GM23338 (cell line): ENCODE data around the gene ATXN7L1.

Experiments
- CREB1 ChIP-seq: fragments of 250-450 bp; sonication (Bioruptor Pico); IDR thresholded peaks from 2 replicates; pipeline ENCODE4 v1.5.0; 2020; ENCODE audit warnings: low read depth, mild to moderate bottlenecking, moderate library complexity
- EZH2 ChIP-seq: fragments of 200-600 bp; sonication (generic); IDR thresholded peaks from one replicate; pipeline ENCODE4 v1.8.0; 2017; ENCODE audit warnings: antibody characterized with exemption, mild to moderate bottlenecking, low read depth; ENCODE audit not compliant: unreplicated experiment
- EZH2phosphoT487 ChIP-seq: fragments of 200-600 bp; sonication (generic); IDR thresholded peaks from one replicate; pipeline ENCODE4 v1.8.1; 2018; ENCODE audit warnings: antibody characterized with exemption; ENCODE audit not compliant: unreplicated experiment
- JUNB ChIP-seq: IDR thresholded peaks from one replicate; pipeline ENCODE4 v1.6.1; 2016; ENCODE audit warnings: antibody characterized with exemption; ENCODE audit not compliant: unreplicated experiment
- NANOG ChIP-seq: IDR thresholded peaks from 2 replicates; pipeline ENCODE4 v1.6.1; 2016; ENCODE audit warnings: antibody characterized with exemption, borderline replicate concordance
- POLR2AphosphoS5 ChIP-seq: IDR thresholded peaks from 2 replicates; pipeline ENCODE4 v1.6.1; 2016; ENCODE audit warnings: antibody characterized with exemption, low read depth
- STAT1 ChIP-seq: IDR thresholded peaks from one replicate; pipeline ENCODE4 v1.6.1; 2016; ENCODE audit warnings: antibody characterized with exemption; ENCODE audit not compliant: unreplicated experiment
- ZNF114 ChIP-seq: fragments of 250-450 bp; sonication (Bioruptor Pico); IDR thresholded peaks from 2 replicates; pipeline ENCODE4 v1.5.0; 2020; ENCODE audit warnings: mild to moderate bottlenecking, moderate library complexity
- ZNF331 ChIP-seq: fragments of 250-450 bp; sonication (Bioruptor Pico); IDR thresholded peaks from 2 replicates; pipeline ENCODE4 v1.5.0; 2020; ENCODE audit warnings: low read depth, mild to moderate bottlenecking, moderate library complexity
- TF ChIP-seq, protein P1 (sequence below), 2 experiments: fragments of 200-600 bp in 1 of 2; sonication (generic) in 1 of 2; conservative IDR thresholded peaks; 2 replicates each; pipeline versions ENCODE4 v1.5.1 to v1.6.1; 2016 to 2017; ENCODE audit warnings: antibody characterized with exemption in 2 of 2, low read depth in 2 of 2, mild to moderate bottlenecking in 2 of 2, moderate library complexity in 1 of 2
- TF ChIP-seq, protein P2 (sequence below): IDR thresholded peaks from one replicate; pipeline ENCODE4 v1.6.1; 2018; ENCODE audit warnings: antibody characterized with exemption; ENCODE audit not compliant: unreplicated experiment
- TF ChIP-seq, protein P3 (sequence below): IDR thresholded peaks from 2 replicates; pipeline ENCODE4 v1.6.1; 2016; ENCODE audit warnings: antibody characterized with exemption
- TF ChIP-seq, protein P4 (sequence below): fragments of 250-450 bp; sonication (Bioruptor Pico); IDR thresholded peaks from 2 replicates; pipeline ENCODE4 v1.5.0; 2020; ENCODE audit warnings: mild to moderate bottlenecking, moderate library complexity

DNA sequence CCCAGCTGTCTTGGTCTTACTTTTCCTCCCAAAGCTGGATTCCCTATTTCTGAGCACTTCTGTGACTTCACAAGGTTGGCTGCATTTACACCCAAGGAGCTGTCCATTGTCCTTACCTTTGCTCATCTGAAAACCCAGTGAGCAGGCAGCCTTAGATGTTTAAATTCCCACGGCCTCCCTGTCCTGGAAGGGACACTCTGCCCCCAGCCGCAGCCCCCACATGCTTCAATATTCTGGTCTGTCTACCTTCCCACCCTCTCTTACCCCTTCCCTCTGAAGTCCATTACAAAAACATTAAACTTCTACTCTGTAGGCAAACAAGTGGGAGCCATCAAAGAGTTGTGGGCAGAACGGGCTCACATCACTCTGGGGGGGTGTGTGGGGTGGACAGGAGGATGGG lies 221.3 kb downstream of the ATXN7L1 start:
- TF ChIP-seq EZH2phosphoT487 (no peak), EZH2 (no peak), CREB1 (CRISPR knock-in tag) (no peak), POLR2AphosphoS5 (no peak), JUNB (no peak), STAT1 (no peak), ZNF331 (CRISPR knock-in tag) (no peak), NANOG (no peak), ZNF114 (CRISPR knock-in tag) (no peak)
- TF ChIP-seq, protein P1, sequence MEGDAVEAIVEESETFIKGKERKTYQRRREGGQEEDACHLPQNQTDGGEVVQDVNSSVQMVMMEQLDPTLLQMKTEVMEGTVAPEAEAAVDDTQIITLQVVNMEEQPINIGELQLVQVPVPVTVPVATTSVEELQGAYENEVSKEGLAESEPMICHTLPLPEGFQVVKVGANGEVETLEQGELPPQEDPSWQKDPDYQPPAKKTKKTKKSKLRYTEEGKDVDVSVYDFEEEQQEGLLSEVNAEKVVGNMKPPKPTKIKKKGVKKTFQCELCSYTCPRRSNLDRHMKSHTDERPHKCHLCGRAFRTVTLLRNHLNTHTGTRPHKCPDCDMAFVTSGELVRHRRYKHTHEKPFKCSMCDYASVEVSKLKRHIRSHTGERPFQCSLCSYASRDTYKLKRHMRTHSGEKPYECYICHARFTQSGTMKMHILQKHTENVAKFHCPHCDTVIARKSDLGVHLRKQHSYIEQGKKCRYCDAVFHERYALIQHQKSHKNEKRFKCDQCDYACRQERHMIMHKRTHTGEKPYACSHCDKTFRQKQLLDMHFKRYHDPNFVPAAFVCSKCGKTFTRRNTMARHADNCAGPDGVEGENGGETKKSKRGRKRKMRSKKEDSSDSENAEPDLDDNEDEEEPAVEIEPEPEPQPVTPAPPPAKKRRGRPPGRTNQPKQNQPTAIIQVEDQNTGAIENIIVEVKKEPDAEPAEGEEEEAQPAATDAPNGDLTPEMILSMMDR (conservative IDR thresholded peaks at IDR 0.05; ENCODE audit: low read depth in 2 of 2) = no peak
- TF ChIP-seq, protein P2, sequence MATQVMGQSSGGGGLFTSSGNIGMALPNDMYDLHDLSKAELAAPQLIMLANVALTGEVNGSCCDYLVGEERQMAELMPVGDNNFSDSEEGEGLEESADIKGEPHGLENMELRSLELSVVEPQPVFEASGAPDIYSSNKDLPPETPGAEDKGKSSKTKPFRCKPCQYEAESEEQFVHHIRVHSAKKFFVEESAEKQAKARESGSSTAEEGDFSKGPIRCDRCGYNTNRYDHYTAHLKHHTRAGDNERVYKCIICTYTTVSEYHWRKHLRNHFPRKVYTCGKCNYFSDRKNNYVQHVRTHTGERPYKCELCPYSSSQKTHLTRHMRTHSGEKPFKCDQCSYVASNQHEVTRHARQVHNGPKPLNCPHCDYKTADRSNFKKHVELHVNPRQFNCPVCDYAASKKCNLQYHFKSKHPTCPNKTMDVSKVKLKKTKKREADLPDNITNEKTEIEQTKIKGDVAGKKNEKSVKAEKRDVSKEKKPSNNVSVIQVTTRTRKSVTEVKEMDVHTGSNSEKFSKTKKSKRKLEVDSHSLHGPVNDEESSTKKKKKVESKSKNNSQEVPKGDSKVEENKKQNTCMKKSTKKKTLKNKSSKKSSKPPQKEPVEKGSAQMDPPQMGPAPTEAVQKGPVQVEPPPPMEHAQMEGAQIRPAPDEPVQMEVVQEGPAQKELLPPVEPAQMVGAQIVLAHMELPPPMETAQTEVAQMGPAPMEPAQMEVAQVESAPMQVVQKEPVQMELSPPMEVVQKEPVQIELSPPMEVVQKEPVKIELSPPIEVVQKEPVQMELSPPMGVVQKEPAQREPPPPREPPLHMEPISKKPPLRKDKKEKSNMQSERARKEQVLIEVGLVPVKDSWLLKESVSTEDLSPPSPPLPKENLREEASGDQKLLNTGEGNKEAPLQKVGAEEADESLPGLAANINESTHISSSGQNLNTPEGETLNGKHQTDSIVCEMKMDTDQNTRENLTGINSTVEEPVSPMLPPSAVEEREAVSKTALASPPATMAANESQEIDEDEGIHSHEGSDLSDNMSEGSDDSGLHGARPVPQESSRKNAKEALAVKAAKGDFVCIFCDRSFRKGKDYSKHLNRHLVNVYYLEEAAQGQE = peak; percentile 82
- TF ChIP-seq, protein P3, sequence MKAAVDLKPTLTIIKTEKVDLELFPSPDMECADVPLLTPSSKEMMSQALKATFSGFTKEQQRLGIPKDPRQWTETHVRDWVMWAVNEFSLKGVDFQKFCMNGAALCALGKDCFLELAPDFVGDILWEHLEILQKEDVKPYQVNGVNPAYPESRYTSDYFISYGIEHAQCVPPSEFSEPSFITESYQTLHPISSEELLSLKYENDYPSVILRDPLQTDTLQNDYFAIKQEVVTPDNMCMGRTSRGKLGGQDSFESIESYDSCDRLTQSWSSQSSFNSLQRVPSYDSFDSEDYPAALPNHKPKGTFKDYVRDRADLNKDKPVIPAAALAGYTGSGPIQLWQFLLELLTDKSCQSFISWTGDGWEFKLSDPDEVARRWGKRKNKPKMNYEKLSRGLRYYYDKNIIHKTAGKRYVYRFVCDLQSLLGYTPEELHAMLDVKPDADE = no peak
- TF ChIP-seq, protein P4, sequence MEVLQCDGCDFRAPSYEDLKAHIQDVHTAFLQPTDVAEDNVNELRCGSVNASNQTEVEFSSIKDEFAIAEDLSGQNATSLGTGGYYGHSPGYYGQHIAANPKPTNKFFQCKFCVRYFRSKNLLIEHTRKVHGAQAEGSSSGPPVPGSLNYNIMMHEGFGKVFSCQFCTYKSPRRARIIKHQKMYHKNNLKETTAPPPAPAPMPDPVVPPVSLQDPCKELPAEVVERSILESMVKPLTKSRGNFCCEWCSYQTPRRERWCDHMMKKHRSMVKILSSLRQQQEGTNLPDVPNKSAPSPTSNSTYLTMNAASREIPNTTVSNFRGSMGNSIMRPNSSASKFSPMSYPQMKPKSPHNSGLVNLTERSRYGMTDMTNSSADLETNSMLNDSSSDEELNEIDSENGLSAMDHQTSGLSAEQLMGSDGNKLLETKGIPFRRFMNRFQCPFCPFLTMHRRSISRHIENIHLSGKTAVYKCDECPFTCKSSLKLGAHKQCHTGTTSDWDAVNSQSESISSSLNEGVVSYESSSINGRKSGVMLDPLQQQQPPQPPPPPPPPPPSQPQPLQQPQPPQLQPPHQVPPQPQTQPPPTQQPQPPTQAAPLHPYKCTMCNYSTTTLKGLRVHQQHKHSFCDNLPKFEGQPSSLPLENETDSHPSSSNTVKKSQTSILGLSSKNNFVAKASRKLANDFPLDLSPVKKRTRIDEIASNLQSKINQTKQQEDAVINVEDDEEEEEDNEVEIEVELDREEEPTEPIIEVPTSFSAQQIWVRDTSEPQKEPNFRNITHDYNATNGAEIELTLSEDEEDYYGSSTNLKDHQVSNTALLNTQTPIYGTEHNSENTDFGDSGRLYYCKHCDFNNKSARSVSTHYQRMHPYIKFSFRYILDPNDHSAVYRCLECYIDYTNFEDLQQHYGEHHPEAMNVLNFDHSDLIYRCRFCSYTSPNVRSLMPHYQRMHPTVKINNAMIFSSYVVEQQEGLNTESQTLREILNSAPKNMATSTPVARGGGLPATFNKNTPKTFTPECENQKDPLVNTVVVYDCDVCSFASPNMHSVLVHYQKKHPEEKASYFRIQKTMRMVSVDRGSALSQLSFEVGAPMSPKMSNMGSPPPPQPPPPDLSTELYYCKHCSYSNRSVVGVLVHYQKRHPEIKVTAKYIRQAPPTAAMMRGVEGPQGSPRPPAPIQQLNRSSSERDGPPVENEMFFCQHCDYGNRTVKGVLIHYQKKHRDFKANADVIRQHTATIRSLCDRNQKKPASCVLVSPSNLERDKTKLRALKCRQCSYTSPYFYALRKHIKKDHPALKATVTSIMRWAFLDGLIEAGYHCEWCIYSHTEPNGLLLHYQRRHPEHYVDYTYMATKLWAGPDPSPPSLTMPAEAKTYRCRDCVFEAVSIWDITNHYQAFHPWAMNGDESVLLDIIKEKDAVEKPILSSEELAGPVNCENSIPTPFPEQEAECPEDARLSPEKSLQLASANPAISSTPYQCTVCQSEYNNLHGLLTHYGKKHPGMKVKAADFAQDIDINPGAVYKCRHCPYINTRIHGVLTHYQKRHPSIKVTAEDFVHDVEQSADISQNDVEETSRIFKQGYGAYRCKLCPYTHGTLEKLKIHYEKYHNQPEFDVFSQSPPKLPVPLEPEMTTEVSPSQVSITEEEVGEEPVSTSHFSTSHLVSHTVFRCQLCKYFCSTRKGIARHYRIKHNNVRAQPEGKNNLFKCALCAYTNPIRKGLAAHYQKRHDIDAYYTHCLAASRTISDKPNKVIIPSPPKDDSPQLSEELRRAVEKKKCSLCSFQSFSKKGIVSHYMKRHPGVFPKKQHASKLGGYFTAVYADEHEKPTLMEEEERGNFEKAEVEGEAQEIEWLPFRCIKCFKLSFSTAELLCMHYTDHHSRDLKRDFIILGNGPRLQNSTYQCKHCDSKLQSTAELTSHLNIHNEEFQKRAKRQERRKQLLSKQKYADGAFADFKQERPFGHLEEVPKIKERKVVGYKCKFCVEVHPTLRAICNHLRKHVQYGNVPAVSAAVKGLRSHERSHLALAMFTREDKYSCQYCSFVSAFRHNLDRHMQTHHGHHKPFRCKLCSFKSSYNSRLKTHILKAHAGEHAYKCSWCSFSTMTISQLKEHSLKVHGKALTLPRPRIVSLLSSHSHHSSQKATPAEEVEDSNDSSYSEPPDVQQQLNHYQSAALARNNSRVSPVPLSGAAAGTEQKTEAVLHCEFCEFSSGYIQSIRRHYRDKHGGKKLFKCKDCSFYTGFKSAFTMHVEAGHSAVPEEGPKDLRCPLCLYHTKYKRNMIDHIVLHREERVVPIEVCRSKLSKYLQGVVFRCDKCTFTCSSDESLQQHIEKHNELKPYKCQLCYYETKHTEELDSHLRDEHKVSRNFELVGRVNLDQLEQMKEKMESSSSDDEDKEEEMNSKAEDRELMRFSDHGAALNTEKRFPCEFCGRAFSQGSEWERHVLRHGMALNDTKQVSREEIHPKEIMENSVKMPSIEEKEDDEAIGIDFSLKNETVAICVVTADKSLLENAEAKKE (CRISPR knock-in tag) = no peak
